ENCODE results near the gene ACSM4. TPM values are rescaled to one million over a fixed set of nuclear protein-coding genes. Genes with fewer than 3 reads are reported as not detected.
"Not testable (repeated sequence)": the region's sequence is repeated elsewhere in the genome, so short reads cannot be mapped to it uniquely, and the experiment has no call there.

The ACSM4 gene
- total RNA-seq, 1 donor from 2014 or later, result not detected

DNA sequence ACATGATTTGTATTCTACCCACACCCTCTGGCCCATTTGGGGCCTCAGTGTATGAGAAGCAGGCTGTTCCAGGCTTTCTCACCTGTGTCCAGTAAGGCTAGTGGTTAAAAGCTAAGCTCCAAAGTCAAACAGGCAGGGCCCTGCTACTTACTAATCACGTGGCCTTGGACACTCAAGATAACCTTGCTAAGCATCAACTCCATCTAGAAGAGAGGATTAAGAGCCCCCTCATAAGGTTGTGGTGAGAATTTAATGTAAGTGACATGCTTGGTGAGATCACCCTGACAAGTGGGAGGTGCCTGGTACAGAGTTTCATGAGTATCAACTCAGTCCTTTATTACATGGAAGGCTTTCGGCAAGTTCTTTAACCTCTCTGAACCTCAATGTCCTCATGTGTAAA lies 17.8 kb downstream of the ACSM4 start:
- Histone ChIP-seq H3K27me3 (ENCODE audit: control insufficient read depth, insufficient read depth, low read length) (no peaks in the 10 kb centered on the region), H3K36me3 (ENCODE audit: control insufficient read depth, insufficient read depth, low read length) (no peaks in the 10 kb centered on the region), H3K4me3 (ENCODE audit: low read depth, low read length) (no peak overlapping the region)
- TF ChIP-seq, protein P1, sequence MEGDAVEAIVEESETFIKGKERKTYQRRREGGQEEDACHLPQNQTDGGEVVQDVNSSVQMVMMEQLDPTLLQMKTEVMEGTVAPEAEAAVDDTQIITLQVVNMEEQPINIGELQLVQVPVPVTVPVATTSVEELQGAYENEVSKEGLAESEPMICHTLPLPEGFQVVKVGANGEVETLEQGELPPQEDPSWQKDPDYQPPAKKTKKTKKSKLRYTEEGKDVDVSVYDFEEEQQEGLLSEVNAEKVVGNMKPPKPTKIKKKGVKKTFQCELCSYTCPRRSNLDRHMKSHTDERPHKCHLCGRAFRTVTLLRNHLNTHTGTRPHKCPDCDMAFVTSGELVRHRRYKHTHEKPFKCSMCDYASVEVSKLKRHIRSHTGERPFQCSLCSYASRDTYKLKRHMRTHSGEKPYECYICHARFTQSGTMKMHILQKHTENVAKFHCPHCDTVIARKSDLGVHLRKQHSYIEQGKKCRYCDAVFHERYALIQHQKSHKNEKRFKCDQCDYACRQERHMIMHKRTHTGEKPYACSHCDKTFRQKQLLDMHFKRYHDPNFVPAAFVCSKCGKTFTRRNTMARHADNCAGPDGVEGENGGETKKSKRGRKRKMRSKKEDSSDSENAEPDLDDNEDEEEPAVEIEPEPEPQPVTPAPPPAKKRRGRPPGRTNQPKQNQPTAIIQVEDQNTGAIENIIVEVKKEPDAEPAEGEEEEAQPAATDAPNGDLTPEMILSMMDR (IDR thresholded peaks at IDR 0.05; ENCODE audit: insufficient read depth, low read length, severe bottlenecking), result no peak
- FAIRE-seq (no peak), DNase-seq (ENCODE audit: low read depth) (no peak)

DNA sequence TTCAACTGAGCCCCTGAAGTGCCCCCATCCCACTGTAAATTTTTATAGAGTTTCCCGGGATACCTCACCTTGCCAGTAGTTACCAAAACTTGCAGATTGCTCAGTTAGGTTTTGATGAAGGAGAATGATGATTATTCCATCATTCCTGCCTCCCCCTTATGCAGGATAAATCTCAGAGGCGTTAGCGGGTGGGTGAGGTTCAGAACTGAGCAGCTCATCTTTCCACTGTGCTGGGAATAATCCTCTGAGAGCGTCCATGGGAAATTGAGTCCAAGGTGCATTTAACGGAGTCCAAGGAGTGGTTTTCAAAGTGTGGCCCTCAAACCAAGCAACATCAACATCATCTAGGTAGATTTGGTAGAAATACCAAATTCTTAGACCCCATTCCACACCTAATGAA lies 18.7 kb downstream of the ACSM4 start:
- no peak for DNase-seq (ENCODE audit: low read depth)
- FAIRE-seq, result no peak
- TF ChIP-seq, protein P1 (IDR thresholded peaks at IDR 0.05; ENCODE audit: insufficient read depth, low read length, severe bottlenecking), result no peak
- Histone ChIP-seq H3K4me3 (ENCODE audit: low read depth, low read length) (no peak overlapping the region), H3K36me3 (ENCODE audit: control insufficient read depth, insufficient read depth, low read length) (no peaks in the 10 kb centered on the region), H3K27me3 (ENCODE audit: control insufficient read depth, insufficient read depth, low read length) (no peaks in the 10 kb centered on the region)

DNA sequence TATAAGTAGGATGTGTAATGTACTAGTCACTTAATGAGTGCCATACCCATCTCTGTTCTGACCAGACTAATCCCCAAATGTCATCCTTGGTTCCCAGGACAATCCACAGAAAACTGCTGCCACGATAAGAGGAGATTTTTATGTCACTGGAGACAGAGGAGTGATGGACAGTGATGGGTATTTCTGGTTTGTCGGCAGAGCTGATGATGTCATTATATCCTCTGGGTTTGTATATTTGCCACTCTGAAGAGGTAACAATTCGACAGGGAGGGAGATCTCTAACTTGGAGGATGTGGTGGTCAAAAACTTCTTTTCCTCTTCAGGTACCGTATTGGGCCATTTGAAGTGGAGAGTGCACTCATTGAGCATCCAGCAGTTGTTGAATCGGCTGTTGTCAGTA lies 20.3 kb downstream of the ACSM4 start:
- FAIRE-seq (no peak), DNase-seq (ENCODE audit: low read depth) (no peak)
- no peaks in the 10 kb centered on the region for H3K27me3 ChIP-seq (ENCODE audit: control insufficient read depth, insufficient read depth, low read length)
- no peaks in the 10 kb centered on the region for H3K36me3 ChIP-seq (ENCODE audit: control insufficient read depth, insufficient read depth, low read length)
- TF ChIP-seq, protein P1 (IDR thresholded peaks at IDR 0.05; ENCODE audit: insufficient read depth, low read length, severe bottlenecking), result no peak
- H3K4me3 ChIP-seq (ENCODE audit: low read depth, low read length), result no peak overlapping the region

- DNase-seq (ENCODE audit: low read depth) (no peak), FAIRE-seq (no peak)
- Histone ChIP-seq H3K4me3 (ENCODE audit: low read depth, low read length) (no peak overlapping the region), H3K36me3 (ENCODE audit: control insufficient read depth, insufficient read depth, low read length) (no peaks in the 10 kb centered on the region), H3K27me3 (ENCODE audit: control insufficient read depth, insufficient read depth, low read length) (no peaks in the 10 kb centered on the region)
- TF ChIP-seq, protein P1 (IDR thresholded peaks at IDR 0.05; ENCODE audit: insufficient read depth, low read length, severe bottlenecking), result no peak
These were observed 24.0 kb downstream of the ACSM4 start for GRCh38 chr12:7327918-7328317.

DNA sequence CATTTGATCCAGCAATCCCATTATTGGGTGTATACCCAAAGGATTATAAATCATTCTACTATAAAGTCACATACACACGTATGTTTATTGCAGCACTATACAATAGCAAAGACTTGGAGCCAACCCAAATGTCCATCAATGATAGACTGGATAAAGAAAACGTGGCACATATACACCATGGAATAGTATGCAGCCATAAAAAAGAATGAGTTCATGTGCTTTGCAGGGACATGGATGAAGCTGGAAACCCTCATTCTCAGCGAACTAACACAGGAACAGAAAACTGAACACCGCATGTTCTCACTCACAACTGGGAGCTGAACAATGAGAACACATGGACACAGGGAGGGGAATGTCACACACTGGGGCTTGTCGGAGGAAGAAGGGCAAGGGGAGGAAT lies 33.9 kb downstream of the ACSM4 start:
- not testable (repeated sequence) for H3K4me3 ChIP-seq (ENCODE audit: low read depth, low read length); FAIRE-seq; DNase-seq (ENCODE audit: low read depth); H3K27me3 ChIP-seq (ENCODE audit: control insufficient read depth, insufficient read depth, low read length); H3K36me3 ChIP-seq (ENCODE audit: control insufficient read depth, insufficient read depth, low read length)

DNA sequence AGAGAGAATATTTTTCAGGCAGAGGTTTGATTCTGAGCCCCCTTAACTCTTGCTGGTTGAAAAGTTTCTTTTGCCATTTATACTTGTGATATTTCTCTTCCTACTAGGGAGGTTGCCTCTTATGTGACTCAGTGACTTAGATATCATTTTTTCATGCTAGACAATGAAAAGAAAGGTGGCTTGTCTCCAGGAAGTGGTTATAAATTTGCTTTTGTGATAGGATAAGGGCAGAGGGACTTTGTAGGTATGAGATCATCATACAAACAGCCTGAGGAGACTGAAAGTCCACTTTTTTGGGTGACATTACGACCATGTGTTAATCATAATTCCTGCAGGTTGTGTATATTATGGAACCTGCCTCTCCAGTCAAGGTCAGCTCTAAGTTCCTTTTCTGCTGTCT lies 35.8 kb downstream of the ACSM4 start:
- no peaks in the 10 kb centered on the region for H3K27me3 ChIP-seq (ENCODE audit: control insufficient read depth, insufficient read depth, low read length)
- TF ChIP-seq, protein P1 (IDR thresholded peaks at IDR 0.05; ENCODE audit: insufficient read depth, low read length, severe bottlenecking), result no peak
- H3K36me3 ChIP-seq (ENCODE audit: control insufficient read depth, insufficient read depth, low read length), result no peaks in the 10 kb centered on the region
- no peak overlapping the region for H3K4me3 ChIP-seq (ENCODE audit: low read depth, low read length)
- FAIRE-seq, result no peak
- no peak for DNase-seq (ENCODE audit: low read depth)
